GM18499 (cell line): ENCODE measurements around the gene ZC3H7A.
A peak's percentile ranks its signal among the peaks of the same experiment; 100 is the strongest.
"Not testable (repeated sequence)": the region's sequence is repeated elsewhere in the genome, so short reads cannot be mapped to it uniquely, and the experiment has no call there.

ENCODE experiments used
- ATAC-seq: cut with Tn5 transposase; IDR thresholded peaks from one replicate; pipeline ENCODE4 v1.9.1; 2021; ENCODE audit warnings: moderate number of reproducible peaks; ENCODE audit not compliant: insufficient read depth, unreplicated experiment

Gene ZC3H7A

GRCh38 chr16:11800382-11800718 lies 3.3 kb upstream of the ZC3H7A start:
- no peak for ATAC-seq

GRCh38 chr16:11799509-11800381 lies 2.7 kb upstream of the ZC3H7A start:
- no peak for ATAC-seq

- no peak for ATAC-seq
Measured at GRCh38 chr16:11799017-11799381, 1.9 kb upstream of the ZC3H7A start.

GRCh38 chr16:11797957-11798299 lies 870 bp upstream of the ZC3H7A start:
- no peak for ATAC-seq

- ATAC-seq: no peak
Measured at GRCh38 chr16:11796227-11797165, 562 bp downstream of the ZC3H7A start.

- ATAC-seq: no peak
Measured at GRCh38 chr16:11795887-11796226, 1.2 kb downstream of the ZC3H7A start.

- no peak for ATAC-seq
Measured at GRCh38 chr16:11794996-11795886, 1.8 kb downstream of the ZC3H7A start.

GRCh38 chr16:11794447-11794846 lies 2.6 kb downstream of the ZC3H7A start:
- no peak for ATAC-seq

GRCh38 chr16:11793840-11794239 lies 3.2 kb downstream of the ZC3H7A start:
- ATAC-seq: no peak

- no peak for ATAC-seq
Measured at GRCh38 chr16:11792410-11793241, 4.4 kb downstream of the ZC3H7A start.

GRCh38 chr16:11791144-11791828 lies 5.8 kb downstream of the ZC3H7A start:
- no peak for ATAC-seq

- no peak for ATAC-seq
Measured at GRCh38 chr16:11788914-11789313, 8.1 kb downstream of the ZC3H7A start.

GRCh38 chr16:11784980-11785599 lies 12.0 kb downstream of the ZC3H7A start:
- ATAC-seq: not testable (repeated sequence)

GRCh38 chr16:11784381-11784780 lies 12.7 kb downstream of the ZC3H7A start:
- not testable (repeated sequence) for ATAC-seq

- ATAC-seq: no peak
Measured at GRCh38 chr16:11784038-11784369, 13.1 kb downstream of the ZC3H7A start.

- peak; percentile 46 for ATAC-seq
Measured at GRCh38 chr16:11783319-11784037, 13.6 kb downstream of the ZC3H7A start.

- no peak for ATAC-seq
Measured at GRCh38 chr16:11781773-11782172, 15.3 kb downstream of the ZC3H7A start.

- ATAC-seq: no peak
Measured at GRCh38 chr16:11780991-11781680, 15.9 kb downstream of the ZC3H7A start.
